HepG2 (cell line): ENCODE results near the gene GPR176. TPM values are rescaled to one million over a fixed set of nuclear protein-coding genes. Genes with fewer than 3 reads are reported as not detected.

ENCODE experiments used
- ATAC-seq: fragments of 200-7000 bp; cut with Tn5 transposase; 3 replicates; pipeline ENCODE4 v1.9.1; 2020; ENCODE audit warnings: mild to moderate bottlenecking, moderate library complexity
- BruUV-seq: library from RNA; stranded (reverse); fragments of 400-500 nt; replicated peaks from 2 replicates; lab custom pipeline; 2021; lab: Mats Ljungman, UMichigan
- CTCF ChIA-PET: fragments of 300-600 bp; formaldehyde crosslinking; extraction: SDS; loops from one replicate; lab custom pipeline; 2021; ENCODE audit warnings: low total read pairs, inconsistent platforms, low intra/inter-chr PET ratio; lab: Yijun Ruan, JAX
- POLR2A ChIA-PET: fragments of 350-600 bp; sonication (Branson Sonifier 250); formaldehyde crosslinking; loops from one replicate; lab custom pipeline; 2020; ENCODE audit warnings: antibody characterized with exemption, inconsistent platforms; lab: Yijun Ruan, JAX
- DNase-seq: peaks from one replicate; pipeline ENCODE4 v3.0.0-alpha.2; 2015; ENCODE audit warnings: low spot score
- FAIRE-seq: peaks from 3 replicates; lab custom pipeline; 2011; peaks lifted over from hg19 to GRCh38; lab: Jason Lieb, UNC
- H2AFZ ChIP-seq: one replicate; pipeline ENCODE4 v1.6.1; 2011; ENCODE audit warnings: low read length, inconsistent platforms
- H3K27ac ChIP-seq: fragments of 300-600 bp; 3 replicates; pipeline ENCODE4 v1.8.0; 2011; ENCODE audit warnings: mixed run types, mild to moderate bottlenecking, mixed read lengths, low read length, inconsistent platforms; ENCODE audit not compliant: insufficient read depth; ENCODE audit errors: extremely low read length
- H3K27me3 ChIP-seq, 2 experiments: fragments of 200-600 bp in 1 of 2; 2 replicates in 1 of 2; 3 replicates in 1 of 2; pipeline versions ENCODE4 v1.6.0 to v1.8.0; 2011; ENCODE audit warnings: low read length in 2 of 2, mild to moderate bottlenecking in 2 of 2, moderate library complexity in 2 of 2, inconsistent platforms in 1 of 2; ENCODE audit not compliant: insufficient read depth in 2 of 2, control insufficient read depth in 1 of 2
- H3K36me3 ChIP-seq, 2 experiments: fragments of 200-600 bp in 1 of 2; replicated peaks in 1 of 2; 2 replicates in 1 of 2; 3 replicates in 1 of 2; pipeline versions ENCODE4 v1.5.1 to v1.8.0; 2011; ENCODE audit warnings: low read length in 2 of 2, inconsistent platforms in 1 of 2; ENCODE audit not compliant: insufficient read depth in 2 of 2, control insufficient read depth in 1 of 2
- H3K4me1 ChIP-seq: 2 replicates; pipeline ENCODE4 v1.5.1; 2012; ENCODE audit warnings: low read length, inconsistent platforms; ENCODE audit not compliant: insufficient read depth
- H3K4me2 ChIP-seq: 2 replicates; pipeline ENCODE4 v1.6.0; 2011; ENCODE audit warnings: low read depth, low read length, inconsistent platforms
- H3K4me3 ChIP-seq, 3 experiments: fragments of 200-600 bp in 1 of 3; sonication (generic), shearing (Covaris generic) in 1 of 3; replicated peaks in 1 of 3; 2 replicates each; pipeline ENCODE4 v1.5.1; 2011 to 2016; ENCODE audit warnings: low read length in 3 of 3, inconsistent platforms in 2 of 3, low read depth in 2 of 3, mild to moderate bottlenecking in 2 of 3, control low read depth in 1 of 3, mixed read lengths in 1 of 3; ENCODE audit not compliant: insufficient read depth in 1 of 3
- H3K79me2 ChIP-seq: one replicate; pipeline ENCODE4 v1.6.1; 2011; ENCODE audit warnings: low read length, inconsistent platforms; ENCODE audit not compliant: insufficient read depth
- H3K9ac ChIP-seq: 2 replicates; pipeline ENCODE4 v1.6.0; 2011; ENCODE audit warnings: mild to moderate bottlenecking, low read depth, low read length, inconsistent platforms; ENCODE audit not compliant: insufficient read depth
- H3K9me3 ChIP-seq: 2 replicates; pipeline ENCODE4 v1.5.1; 2012; ENCODE audit warnings: mild to moderate bottlenecking, low read length
- H4K20me1 ChIP-seq: 2 replicates; pipeline ENCODE4 v1.6.0; 2011; ENCODE audit warnings: inconsistent platforms, mild to moderate bottlenecking, low read length, moderate library complexity; ENCODE audit not compliant: insufficient read depth
- AKNA ChIP-seq: sonication (generic); formaldehyde crosslinking; IDR thresholded peaks from 2 replicates; pipeline ENCODE4 v1.4.0; 2020; ENCODE audit warnings: missing genetic modification reagents, borderline replicate concordance
- EED ChIP-seq: sonication (generic); formaldehyde crosslinking; IDR thresholded peaks from 2 replicates; pipeline ENCODE4 v1.5.0; 2020; ENCODE audit warnings: mild to moderate bottlenecking, missing genetic modification reagents
- HDAC6 ChIP-seq: fragments of 200-600 bp; sonication (generic); IDR thresholded peaks from 2 replicates; pipeline ENCODE4 v1.7.0; 2017; ENCODE audit warnings: mild to moderate bottlenecking, antibody characterized with exemption, low read length, low read depth
- HHEX ChIP-seq: IDR thresholded peaks from 2 replicates; pipeline ENCODE4 v1.6.1; 2016; ENCODE audit warnings: control low read depth
- HNF4A ChIP-seq: sonication (generic); formaldehyde crosslinking; IDR thresholded peaks from 2 replicates; pipeline ENCODE4 v1.4.0; 2020; ENCODE audit warnings: missing genetic modification reagents
- KLF13 ChIP-seq: sonication (generic); formaldehyde crosslinking; IDR thresholded peaks from 2 replicates; pipeline ENCODE4 v1.4.0; 2020; ENCODE audit warnings: mild to moderate bottlenecking, missing genetic modification reagents
- MAZ ChIP-seq, 2 experiments: sonication (generic) in 1 of 2; formaldehyde crosslinking in 1 of 2; IDR thresholded peaks; 2 replicates each; pipeline versions ENCODE4 v1.5.0 to v1.6.1; 2012 to 2020; ENCODE audit warnings: low read depth in 2 of 2, mild to moderate bottlenecking in 2 of 2, borderline replicate concordance in 1 of 2, improper control_type of control experiment in 1 of 2, low read length in 1 of 2, missing genetic modification reagents in 1 of 2, moderate library complexity in 1 of 2
- NFIC ChIP-seq: IDR thresholded peaks from 2 replicates; pipeline ENCODE4 v1.6.1; 2012; ENCODE audit warnings: mild to moderate bottlenecking, low read length, inconsistent platforms
- NFRKB ChIP-seq: fragments of 450-650 bp; IDR thresholded peaks from 2 replicates; pipeline ENCODE4 v1.6.1; 2017
- PAX8 ChIP-seq: sonication (generic); formaldehyde crosslinking; IDR thresholded peaks from 2 replicates; pipeline ENCODE4 v1.8.0; 2022; ENCODE audit warnings: mild to moderate bottlenecking, missing genetic modification reagents, borderline replicate concordance
- PHF8 ChIP-seq: sonication (generic); formaldehyde crosslinking; IDR thresholded peaks from 2 replicates; pipeline ENCODE4 v1.5.0; 2020; ENCODE audit warnings: missing genetic modification reagents
- RAD21 ChIP-seq: fragments of 450-650 bp; formaldehyde crosslinking; IDR thresholded peaks from 2 replicates; pipeline ENCODE4 v1.5.0; 2020; ENCODE audit warnings: mild to moderate bottlenecking
- RFXANK ChIP-seq: IDR thresholded peaks from 2 replicates; pipeline ENCODE4 v1.6.1; 2016
- ZKSCAN1 ChIP-seq: fragments of 150-350 bp; IDR thresholded peaks from 2 replicates; pipeline ENCODE4 v1.6.1; 2014; ENCODE audit warnings: low read length
- ZNF17 ChIP-seq: sonication (generic); formaldehyde crosslinking; IDR thresholded peaks from 2 replicates; pipeline ENCODE4 v1.5.0; 2020; ENCODE audit warnings: mild to moderate bottlenecking, missing genetic modification reagents
- ZNF207 ChIP-seq: fragments of 450-650 bp; IDR thresholded peaks from 2 replicates; pipeline ENCODE4 v1.6.1; 2016; ENCODE audit warnings: antibody characterized with exemption, borderline replicate concordance
- ZNF225 ChIP-seq: sonication (generic); formaldehyde crosslinking; IDR thresholded peaks from 2 replicates; pipeline ENCODE4 v1.4.0; 2020; ENCODE audit warnings: mild to moderate bottlenecking, missing genetic modification reagents
- ZNF253 ChIP-seq: sonication (generic); formaldehyde crosslinking; IDR thresholded peaks from 2 replicates; pipeline ENCODE4 v1.8.0; 2022; ENCODE audit warnings: mild to moderate bottlenecking, missing genetic modification reagents, borderline replicate concordance
- ZSCAN20 ChIP-seq: sonication (generic); formaldehyde crosslinking; IDR thresholded peaks from 2 replicates; pipeline ENCODE4 v1.4.0; 2020; ENCODE audit warnings: missing genetic modification reagents, mild to moderate bottlenecking, borderline replicate concordance
- WGBS: methylation state at CpG from one replicate; pipeline ENCODE4 v1.1.6; 2017; ENCODE audit warnings: low lambda C conversion rate; 5-methylcytosine and 5-hydroxymethylcytosine counted together
- in situ Hi-C: cut with HindIII; loops from 2 replicates; pipeline ENCODE4 v1.10.0; 2017; ENCODE audit warnings: low pct_unique_long_range_greater_than_20kb; ENCODE audit not compliant: extremely low pct_ligation_motif_present
- intact Hi-C: fragments of 100-400 bp; cut with micrococcal nuclease; formaldehyde crosslinking; loops from one replicate; pipeline ENCODE4 v1.10.0; 2022; ENCODE audit not compliant: unreplicated experiment
- polyA plus RNA-seq, 8 experiments: library from polyadenylated mRNA; depleted of rRNA in 3 of 8; stranded (reverse) in 7 of 8; unstranded in 1 of 8; fragments of >200 nt; fragmentation: Illumina TruSeq in 4 of 8; extraction: Trizol in 4 of 8; gene quantifications; 2 replicates each; pipeline versions ENCODE4 v1.2.1 to v1.2.3, GENCODE V29; 2011 to 2016; ENCODE audit warnings: low read depth in 4 of 8, missing spikeins in 1 of 8, mixed read lengths in 1 of 8; ENCODE audit not compliant: insufficient read depth in 1 of 8
- total RNA-seq, 5 experiments: library from RNA; depleted of rRNA; stranded (reverse); fragments of >200 nt; fragmentation: Illumina TruSeq; extraction: Trizol; gene quantifications; 2 replicates each; pipeline ENCODE4 v1.2.3, GENCODE V29; 2016; ENCODE audit warnings: low read depth in 1 of 5

GPR176 gene
- total and polyA plus RNA-seq, 2 of the 13 experiments (the other 11 are each of a cell fraction or from before 2014, with no cell fraction given), result 0.11 to 0.20 TPM

- 62% methylated on average over 3 of the region's 3 CpGs for WGBS
- FAIRE-seq, result no peak
- no peak overlapping the region for H3K27ac ChIP-seq
- DNase-seq, result no peak
- no peaks in the 10 kb centered on the region for H3K79me2 ChIP-seq
- ChIA-PET CTCF (no interaction called here), POLR2A (no interaction called here)
- 0 out of 2 replicates have a peak overlapping the region, but pooled peaks have one; percentile 10 for H3K4me2 ChIP-seq
- H2AFZ ChIP-seq, result no peak overlapping the region
- no peak overlapping the region for H3K4me3 ChIP-seq
- H3K36me3 ChIP-seq, result no peaks in the 10 kb centered on the region
- no peak overlapping the region for H3K9ac ChIP-seq
- no peak for ATAC-seq
- no TSS peak for BruUV-seq
- no peaks in the 10 kb centered on the region for H3K9me3 ChIP-seq
- no peaks in the 10 kb centered on the region; a peak in 2 of 5 replicates for H3K27me3 ChIP-seq
- TF ChIP-seq NFRKB (no peak), HHEX (CRISPR knock-in tag) (no peak), EED (CRISPR knock-in tag) (no peak), HNF4A (no peak), PAX8 (no peak), KLF13 (no peak), RFXANK (CRISPR knock-in tag) (no peak), HDAC6 (no peak), ZNF253 (CRISPR knock-in tag) (no peak), RAD21 (CRISPR knock-in tag) (no peak), PHF8 (CRISPR knock-in tag) (no peak), ZNF225 (no peak), ZKSCAN1 (no peak), AKNA (CRISPR knock-in tag) (no peak), ZSCAN20 (CRISPR knock-in tag) (no peak), ZNF17 (CRISPR knock-in tag) (no peak), MAZ (IDR thresholded peaks at IDR 0.05; ENCODE audit: borderline replicate concordance, low read depth, low read length) (no peak), MAZ (CRISPR knock-in tag; IDR thresholded peaks at IDR 0.05; ENCODE audit: low read depth) (no peak), NFIC (no peak), ZNF207 (no peak)
- H4K20me1 ChIP-seq, result no peaks in the 10 kb centered on the region
- H3K4me1 ChIP-seq, result peaks cover 24% of the 10 kb centered on the region
- in situ Hi-C loops (no loop called here), intact Hi-C loops (no loop called here)
Measured at GRCh38 chr15:39778021-39778420, 142.0 kb downstream of the GPR176 start.
